Activated CD4-positive, alpha-beta T cell treated with anti-CD3 and anti-CD28 coated beads for 48 hours (primary cell): Measurements from ENCODE around the gene DRGX.

ENCODE experiments used
- DNase-seq: peaks from one replicate; pipeline ENCODE4 v3.0.0-alpha.2; 2020

The DRGX gene

GRCh38 chr10:49381111-49381900 lies 14.6 kb downstream of the DRGX start:
- DNase-seq, result no peak

DNA sequence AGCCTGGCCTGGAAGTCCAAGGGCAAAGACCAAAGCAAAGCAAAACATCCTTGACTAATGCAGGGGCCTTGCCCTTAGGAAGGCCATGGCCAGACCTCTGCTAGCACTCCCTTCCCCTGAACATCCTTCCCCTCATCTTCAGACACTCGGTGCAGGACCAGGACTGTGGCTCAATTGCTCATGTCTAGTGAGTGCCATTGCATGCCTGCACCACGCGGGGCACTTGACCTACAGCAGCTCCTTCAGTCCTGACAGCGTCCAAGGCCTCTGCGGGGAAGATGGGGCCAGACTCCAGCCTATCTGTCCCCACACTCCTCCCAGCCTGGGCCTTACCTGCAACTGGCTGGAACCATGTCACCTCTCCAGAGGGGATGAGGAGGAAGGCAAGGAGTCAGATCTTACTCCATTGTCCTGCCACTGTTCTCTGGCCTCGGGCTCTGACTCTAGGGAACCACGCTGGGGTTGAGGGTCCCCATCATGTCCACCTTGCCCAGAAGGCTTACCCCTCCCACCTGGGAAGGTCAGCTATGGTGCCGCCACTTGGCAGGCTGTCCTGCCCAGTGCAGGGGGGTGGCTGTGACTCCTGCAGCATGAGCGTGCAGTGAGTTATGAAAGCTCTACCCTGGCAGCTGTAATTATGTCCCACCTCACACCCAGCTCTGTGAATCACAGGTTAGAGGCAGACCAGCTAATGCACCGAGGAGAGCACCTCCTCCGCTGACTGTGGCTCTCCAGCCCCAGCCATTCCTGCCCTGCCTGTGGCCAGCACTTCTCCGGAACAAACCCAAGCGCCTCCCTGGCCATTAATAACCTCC lies 16.1 kb downstream of the DRGX start:
- DNase-seq, result no peak

GRCh38 chr10:49377256-49377655 lies 18.6 kb downstream of the DRGX start:
- DNase-seq, result no peak

DNA sequence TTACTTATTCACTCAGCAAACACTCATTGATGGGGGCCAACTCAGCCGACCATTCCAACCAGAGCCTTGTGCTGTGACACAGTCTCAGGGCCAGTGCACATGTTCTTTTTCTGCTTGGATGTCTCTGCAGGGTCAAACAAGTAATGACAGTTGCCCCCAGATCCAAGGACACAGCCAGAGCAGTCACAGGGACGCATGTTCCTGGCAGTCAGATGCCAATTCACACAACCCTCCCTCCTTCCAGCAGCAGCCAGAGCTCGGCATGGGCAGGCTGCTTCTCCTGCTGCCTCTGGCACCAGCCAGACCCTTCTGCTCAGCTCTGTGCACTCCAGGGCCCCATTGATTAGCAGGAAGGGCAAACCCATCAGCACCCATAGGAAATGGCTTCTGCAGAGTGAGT lies 20.3 kb downstream of the DRGX start:
- DNase-seq, result no peak

- no peak for DNase-seq
Observed at GRCh38 chr10:49374740-49375139, 21.1 kb downstream of the DRGX start.

DNA sequence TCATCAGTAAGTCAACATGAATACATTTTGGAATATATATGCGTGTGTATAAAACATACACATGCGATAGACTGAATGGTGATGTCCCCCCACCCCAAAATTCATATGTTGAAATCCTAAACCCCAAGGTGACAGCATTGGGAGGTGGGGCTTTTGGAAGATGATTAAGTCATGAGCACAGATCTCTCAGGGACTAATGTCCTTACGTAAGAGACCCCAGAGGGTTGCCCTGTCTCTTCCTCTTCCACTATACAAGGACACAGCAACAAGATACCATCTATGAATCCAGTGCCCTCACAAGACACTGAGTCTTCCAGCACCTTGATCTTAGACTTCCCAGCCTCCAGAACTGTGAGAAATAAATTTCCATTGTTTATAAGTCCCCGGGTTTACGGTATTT lies 22.5 kb downstream of the DRGX start:
- no peak for DNase-seq

GRCh38 chr10:49371967-49372366 lies 23.9 kb downstream of the DRGX start:
- no peak for DNase-seq

GRCh38 chr10:49370326-49371100 lies 25.4 kb downstream of the DRGX start:
- DNase-seq, result no peak

DNA sequence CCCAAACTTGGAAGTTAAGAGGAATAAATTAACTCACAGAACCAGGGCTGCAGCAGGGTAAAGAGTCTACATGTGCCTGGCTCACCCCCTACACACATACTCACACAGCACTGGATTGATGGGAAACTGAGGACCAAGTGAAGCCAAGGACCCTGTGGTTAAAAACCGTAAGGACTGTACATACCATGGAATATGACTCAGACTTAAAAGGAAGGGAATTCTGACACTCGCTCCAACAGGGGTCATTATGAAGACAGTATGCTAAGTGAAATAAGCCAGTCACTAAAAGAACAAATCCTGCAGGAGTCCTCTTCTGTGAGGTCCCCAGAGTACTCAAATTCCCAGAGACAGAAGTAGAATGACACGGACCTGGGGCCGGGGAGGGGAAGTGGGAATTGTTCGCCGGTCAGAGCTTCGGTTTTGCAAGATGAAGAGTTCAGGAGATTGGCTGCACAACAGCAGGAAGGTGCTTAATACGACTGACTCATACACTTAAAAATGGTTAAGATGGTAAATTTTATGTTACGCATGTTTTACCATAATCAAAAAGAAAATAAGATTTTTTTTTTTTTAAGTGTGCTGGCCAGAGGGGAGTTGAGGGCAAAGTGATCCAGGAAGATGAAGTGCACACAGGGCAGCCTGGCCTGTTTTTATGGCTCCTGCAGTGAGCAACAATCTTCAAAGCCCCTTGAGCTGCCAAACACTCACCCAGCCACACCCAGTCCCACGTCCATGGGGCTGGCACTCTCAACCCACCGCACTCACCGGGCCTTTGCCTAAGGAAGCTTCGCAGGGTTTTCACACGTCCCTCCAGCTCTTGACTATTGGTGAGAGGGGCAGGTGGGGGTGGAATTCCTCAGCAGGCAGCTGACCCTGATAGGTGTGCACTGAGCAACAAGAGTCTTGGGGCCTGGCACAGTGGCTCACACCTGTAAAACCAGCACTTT lies 26.4 kb downstream of the DRGX start:
- DNase-seq, result no peak

- DNase-seq, result no peak
Observed at GRCh38 chr10:49368256-49368655, 27.6 kb downstream of the DRGX start.

DNA sequence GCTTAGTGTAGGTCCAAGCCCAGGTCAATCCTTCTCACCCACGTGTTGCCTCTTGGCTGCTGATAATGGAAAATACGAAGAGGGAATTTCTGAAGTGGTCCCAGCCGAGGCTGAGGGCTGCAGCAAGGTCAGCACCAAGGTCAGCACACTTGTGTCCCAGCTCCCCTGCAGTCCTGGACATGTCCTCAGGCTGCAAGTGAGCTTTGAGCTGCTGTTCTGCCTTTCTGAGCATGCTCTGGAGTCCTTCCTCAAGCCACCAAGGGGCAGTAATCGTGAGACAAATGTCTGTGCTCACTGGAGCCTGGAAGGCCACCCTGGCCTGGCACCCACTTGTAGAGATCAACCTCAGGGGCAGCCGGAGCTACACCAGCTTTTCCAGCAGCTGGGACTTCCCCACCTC lies 28.3 kb downstream of the DRGX start:
- no peak for DNase-seq

GRCh38 chr10:49366460-49366859 lies 29.4 kb downstream of the DRGX start:
- DNase-seq, result no peak

GRCh38 chr10:49365675-49366415 lies 30.0 kb downstream of the DRGX start:
- no peak for DNase-seq

DNA sequence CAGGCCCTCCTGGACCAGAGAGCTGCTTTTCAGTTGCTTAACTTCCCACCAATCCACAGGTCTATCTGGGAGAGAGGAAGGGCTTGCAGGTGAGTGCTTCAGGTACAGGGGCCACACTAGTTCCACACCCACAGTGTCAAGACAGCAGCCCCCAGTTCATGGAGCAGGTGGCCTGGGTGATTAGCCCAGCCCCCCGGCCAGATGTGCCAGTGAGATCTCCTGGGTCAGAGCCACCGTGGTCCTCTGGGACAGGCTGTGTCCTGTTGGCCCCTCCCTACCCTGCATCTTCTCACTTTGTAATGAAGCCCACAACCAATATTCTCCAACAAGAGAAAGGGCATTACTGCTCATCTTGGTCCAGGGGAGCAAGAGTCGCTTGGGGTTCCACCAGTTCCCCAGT lies 30.6 kb downstream of the DRGX start:
- DNase-seq, result no peak

DNA sequence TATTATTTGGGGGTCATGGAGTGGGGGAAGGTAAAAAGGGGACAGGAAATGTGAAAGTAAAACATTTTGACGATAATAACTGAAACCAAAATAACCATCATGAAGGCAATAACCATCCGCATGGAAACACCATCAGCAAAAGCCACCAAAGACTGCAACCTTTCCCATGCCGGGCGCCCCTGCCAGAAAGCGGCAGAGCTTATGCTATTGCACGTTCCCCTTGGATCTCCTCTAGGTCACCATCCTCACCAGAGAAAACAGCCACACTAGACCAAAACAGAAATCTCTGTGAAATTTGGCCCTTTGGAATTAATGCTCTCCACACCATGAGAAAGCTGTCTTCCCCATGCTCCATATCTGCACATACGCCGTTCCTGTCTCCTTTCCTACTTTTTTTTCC lies 31.1 kb downstream of the DRGX start:
- no peak for DNase-seq

- no peak for DNase-seq
Observed at GRCh38 chr10:49364051-49364450, 31.8 kb downstream of the DRGX start.

- DNase-seq, result no peak
Observed at GRCh38 chr10:49363309-49364031, 32.4 kb downstream of the DRGX start.

DNA sequence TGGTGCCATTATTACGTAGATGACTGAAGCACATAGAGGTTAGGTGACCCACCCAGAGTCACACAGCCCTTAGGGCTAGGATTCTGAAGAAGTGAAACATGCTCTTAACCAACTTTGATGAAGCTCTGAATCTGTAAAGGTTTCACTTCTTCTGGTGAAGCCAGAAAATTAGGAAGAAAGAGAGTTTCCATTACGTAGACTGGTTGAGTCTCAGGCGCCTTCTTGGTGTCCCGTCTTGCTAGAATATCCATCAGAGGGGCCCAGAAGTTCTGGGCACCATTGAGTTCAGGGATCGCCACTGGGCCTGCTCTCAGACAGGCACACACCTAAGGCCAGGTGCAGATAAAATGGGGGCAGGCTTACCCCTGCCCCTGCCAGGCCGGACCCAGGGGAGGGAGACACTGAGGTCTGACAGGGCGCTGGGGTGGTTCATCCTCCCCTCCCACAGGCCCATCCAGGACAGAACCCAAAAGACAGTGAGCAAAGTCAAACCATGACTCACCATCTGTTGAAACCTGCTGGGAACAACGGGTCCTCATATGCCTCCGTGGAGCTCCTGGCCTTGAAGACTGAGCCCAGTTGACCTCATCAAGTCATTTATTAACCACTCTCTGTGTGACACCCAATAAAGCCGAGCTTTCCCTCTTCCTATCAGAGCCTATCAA lies 33.2 kb downstream of the DRGX start:
- DNase-seq, result no peak

DNA sequence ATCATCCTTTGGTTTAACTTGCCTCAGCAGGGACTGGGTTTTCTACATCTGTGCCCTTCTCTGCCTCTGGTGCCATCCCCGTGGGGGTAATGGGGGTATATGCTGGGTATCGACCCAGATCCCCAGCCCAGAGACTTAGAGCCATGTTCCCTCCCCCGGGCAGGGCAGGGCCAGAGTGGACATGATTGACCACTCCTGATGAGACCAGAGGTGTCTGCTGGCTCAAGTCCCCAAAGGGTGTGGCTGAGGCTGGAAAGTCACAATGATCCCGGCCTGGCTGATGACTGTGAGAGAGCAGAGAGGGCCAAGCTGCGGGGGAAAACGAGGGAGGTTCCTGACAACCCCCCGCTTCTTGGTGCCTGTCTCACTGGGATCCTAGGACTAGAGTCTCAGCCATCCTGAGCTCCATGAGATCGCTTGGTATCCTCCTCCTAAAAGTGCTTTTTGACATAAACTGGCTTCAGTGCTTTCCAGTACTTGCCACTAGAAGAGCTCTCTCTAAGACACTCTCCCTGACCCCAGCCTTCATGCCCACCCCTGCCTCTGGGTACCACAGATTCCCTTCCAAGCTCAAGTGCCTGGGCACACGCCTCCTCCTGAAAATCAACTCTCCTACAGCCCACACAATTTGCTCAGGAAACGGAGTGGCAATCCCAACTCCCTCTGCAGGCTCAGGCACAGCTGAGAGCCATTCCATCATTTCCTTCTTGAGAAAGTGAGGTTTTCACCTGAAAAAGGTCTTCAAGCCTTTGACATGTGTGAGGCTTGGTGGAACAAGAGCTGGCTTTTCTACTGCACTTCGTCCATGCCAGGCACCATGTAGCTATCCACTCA lies 33.9 kb downstream of the DRGX start:
- no peak for DNase-seq
